ENCODE measurements around the gene HES4.

Gene HES4

DNA sequence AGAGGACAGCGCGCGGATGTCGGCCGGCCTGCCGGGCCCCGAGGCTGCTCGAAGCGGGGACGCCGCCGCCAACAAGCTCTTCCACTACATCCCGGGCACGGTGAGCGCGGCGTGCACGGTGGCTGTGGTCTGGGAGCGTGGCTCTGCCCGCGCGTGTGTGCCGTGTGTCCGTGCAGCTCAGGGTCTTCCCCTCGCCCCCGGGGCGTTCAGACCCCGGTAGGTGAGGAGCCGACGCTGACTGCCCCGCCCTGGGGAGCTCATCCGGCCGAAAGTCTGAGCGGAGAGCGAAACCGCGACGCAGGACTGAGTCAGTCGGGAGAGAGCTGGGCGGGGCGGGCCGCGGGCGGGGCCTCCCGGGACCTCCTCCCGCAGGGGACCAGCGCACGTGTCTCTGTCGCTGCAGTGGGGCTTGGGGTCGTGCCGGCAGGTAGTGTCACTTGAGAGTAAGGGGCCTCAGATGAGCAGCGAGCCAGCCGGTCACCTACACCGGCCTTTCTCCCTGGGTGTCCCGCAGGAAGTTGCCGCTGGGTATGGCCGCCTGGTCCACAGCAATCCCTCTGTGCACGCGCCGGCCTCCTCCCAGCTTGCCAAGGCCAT lies 33.1 kb downstream of the HES4 start (continued):
- no peak for TF ChIP-seq ZNF202 (tag by site-specific recombination; IDR thresholded peaks at IDR 0.05; ENCODE audit: borderline replicate concordance)
- TF ChIP-seq ZNF394 (tag by site-specific recombination; IDR thresholded peaks at IDR 0.05; ENCODE audit: borderline replicate concordance), result no peak
- no peak for TF ChIP-seq HOXA7 (CRISPR knock-in tag; IDR thresholded peaks at IDR 0.05; ENCODE audit: borderline replicate concordance)
- TF ChIP-seq ZNF16 (tag by site-specific recombination; IDR thresholded peaks at IDR 0.05; ENCODE audit: low read depth), result no peak
- no peak; the same call in 1 of the 2 replicates for TF ChIP-seq ZBTB48 (tag by site-specific recombination; IDR thresholded peaks at IDR 0.05)
- TF ChIP-seq ZNF366 (tag by site-specific recombination; conservative IDR thresholded peaks at IDR 0.05), result no peak
- TF ChIP-seq ZNF335 (tag by site-specific recombination; conservative IDR thresholded peaks at IDR 0.05), result peak; percentile 58; the same call in 1 of the 2 replicates
- no peak for TF ChIP-seq HOXD13 (CRISPR knock-in tag; IDR thresholded peaks at IDR 0.05; ENCODE audit: borderline replicate concordance)
- no peak for TF ChIP-seq YY2 (tag by site-specific recombination; IDR thresholded peaks at IDR 0.05)
- no peak for TF ChIP-seq ZNF223 (tag by site-specific recombination; IDR thresholded peaks at IDR 0.05)
- no peak for TF ChIP-seq ZNF610 (tag by site-specific recombination; IDR thresholded peaks at IDR 0.05; ENCODE audit: borderline replicate concordance)
- TF ChIP-seq TRIM28 (IDR thresholded peaks at IDR 0.05; ENCODE audit: borderline replicate concordance, low read length), result no peak
- no peak for TF ChIP-seq ZNF626 (tag by site-specific recombination; IDR thresholded peaks at IDR 0.05)
- no peak for TF ChIP-seq ZNF274 (IDR thresholded peaks at IDR 0.05; ENCODE audit: low read length)
- TF ChIP-seq ZNF274 (tag by site-specific recombination; IDR thresholded peaks at IDR 0.05; ENCODE audit: borderline replicate concordance), result no peak
- TF ChIP-seq, protein P1, sequence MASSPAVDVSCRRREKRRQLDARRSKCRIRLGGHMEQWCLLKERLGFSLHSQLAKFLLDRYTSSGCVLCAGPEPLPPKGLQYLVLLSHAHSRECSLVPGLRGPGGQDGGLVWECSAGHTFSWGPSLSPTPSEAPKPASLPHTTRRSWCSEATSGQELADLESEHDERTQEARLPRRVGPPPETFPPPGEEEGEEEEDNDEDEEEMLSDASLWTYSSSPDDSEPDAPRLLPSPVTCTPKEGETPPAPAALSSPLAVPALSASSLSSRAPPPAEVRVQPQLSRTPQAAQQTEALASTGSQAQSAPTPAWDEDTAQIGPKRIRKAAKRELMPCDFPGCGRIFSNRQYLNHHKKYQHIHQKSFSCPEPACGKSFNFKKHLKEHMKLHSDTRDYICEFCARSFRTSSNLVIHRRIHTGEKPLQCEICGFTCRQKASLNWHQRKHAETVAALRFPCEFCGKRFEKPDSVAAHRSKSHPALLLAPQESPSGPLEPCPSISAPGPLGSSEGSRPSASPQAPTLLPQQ (tag by site-specific recombination; IDR thresholded peaks at IDR 0.05), result no peak
- no peak for TF ChIP-seq OVOL3 (tag by site-specific recombination; IDR thresholded peaks at IDR 0.05)
- TF ChIP-seq, protein P2, sequence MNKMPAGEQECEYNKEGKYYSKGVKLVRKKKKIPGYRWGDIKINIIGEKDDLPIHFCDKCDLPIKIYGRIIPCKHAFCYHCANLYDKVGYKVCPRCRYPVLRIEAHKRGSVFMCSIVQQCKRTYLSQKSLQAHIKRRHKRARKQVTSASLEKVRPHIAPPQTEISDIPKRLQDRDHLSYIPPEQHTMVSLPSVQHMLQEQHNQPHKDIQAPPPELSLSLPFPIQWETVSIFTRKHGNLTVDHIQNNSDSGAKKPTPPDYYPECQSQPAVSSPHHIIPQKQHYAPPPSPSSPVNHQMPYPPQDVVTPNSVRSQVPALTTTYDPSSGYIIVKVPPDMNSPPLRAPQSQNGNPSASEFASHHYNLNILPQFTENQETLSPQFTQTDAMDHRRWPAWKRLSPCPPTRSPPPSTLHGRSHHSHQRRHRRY (tag by site-specific recombination; IDR thresholded peaks at IDR 0.05), result no peak
- TF ChIP-seq ZNF174 (tag by site-specific recombination; IDR thresholded peaks at IDR 0.05), result no peak
- TF ChIP-seq, protein P3, sequence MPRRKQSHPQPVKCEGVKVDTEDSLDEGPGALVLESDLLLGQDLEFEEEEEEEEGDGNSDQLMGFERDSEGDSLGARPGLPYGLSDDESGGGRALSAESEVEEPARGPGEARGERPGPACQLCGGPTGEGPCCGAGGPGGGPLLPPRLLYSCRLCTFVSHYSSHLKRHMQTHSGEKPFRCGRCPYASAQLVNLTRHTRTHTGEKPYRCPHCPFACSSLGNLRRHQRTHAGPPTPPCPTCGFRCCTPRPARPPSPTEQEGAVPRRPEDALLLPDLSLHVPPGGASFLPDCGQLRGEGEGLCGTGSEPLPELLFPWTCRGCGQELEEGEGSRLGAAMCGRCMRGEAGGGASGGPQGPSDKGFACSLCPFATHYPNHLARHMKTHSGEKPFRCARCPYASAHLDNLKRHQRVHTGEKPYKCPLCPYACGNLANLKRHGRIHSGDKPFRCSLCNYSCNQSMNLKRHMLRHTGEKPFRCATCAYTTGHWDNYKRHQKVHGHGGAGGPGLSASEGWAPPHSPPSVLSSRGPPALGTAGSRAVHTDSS (tag by site-specific recombination; IDR thresholded peaks at IDR 0.05), result no peak
- TF ChIP-seq ZSCAN16 (tag by site-specific recombination; IDR thresholded peaks at IDR 0.05), result no peak
- TF ChIP-seq, protein P4, sequence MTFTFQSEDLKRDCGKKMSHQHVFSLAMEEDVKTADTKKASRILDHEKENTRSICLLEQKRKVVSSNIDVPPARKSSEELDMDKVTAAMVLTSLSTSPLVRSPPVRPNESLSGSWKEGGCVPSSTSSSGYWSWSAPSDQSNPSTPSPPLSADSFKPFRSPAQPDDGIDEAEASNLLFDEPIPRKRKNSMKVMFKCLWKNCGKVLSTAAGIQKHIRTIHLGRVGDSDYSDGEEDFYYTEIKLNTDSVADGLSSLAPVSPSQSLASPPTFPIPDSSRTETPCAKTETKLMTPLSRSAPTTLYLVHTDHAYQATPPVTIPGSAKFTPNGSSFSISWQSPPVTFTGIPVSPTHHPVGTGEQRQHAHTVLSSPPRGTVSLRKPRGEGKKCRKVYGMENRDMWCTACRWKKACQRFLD (tag by site-specific recombination; IDR thresholded peaks at IDR 0.05), result no peak
- TF ChIP-seq ZNF175 (tag by site-specific recombination; IDR thresholded peaks at IDR 0.05), result no peak
- TF ChIP-seq, protein P5, sequence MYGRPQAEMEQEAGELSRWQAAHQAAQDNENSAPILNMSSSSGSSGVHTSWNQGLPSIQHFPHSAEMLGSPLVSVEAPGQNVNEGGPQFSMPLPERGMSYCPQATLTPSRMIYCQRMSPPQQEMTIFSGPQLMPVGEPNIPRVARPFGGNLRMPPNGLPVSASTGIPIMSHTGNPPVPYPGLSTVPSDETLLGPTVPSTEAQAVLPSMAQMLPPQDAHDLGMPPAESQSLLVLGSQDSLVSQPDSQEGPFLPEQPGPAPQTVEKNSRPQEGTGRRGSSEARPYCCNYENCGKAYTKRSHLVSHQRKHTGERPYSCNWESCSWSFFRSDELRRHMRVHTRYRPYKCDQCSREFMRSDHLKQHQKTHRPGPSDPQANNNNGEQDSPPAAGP (tag by site-specific recombination; IDR thresholded peaks at IDR 0.05), result no peak
- TF ChIP-seq ZNF302 (tag by site-specific recombination; IDR thresholded peaks at IDR 0.05; ENCODE audit: low read depth), result no peak
- no peak for TF ChIP-seq ZNF560 (tag by site-specific recombination; IDR thresholded peaks at IDR 0.05; ENCODE audit: borderline replicate concordance)
- TF ChIP-seq, protein P6, sequence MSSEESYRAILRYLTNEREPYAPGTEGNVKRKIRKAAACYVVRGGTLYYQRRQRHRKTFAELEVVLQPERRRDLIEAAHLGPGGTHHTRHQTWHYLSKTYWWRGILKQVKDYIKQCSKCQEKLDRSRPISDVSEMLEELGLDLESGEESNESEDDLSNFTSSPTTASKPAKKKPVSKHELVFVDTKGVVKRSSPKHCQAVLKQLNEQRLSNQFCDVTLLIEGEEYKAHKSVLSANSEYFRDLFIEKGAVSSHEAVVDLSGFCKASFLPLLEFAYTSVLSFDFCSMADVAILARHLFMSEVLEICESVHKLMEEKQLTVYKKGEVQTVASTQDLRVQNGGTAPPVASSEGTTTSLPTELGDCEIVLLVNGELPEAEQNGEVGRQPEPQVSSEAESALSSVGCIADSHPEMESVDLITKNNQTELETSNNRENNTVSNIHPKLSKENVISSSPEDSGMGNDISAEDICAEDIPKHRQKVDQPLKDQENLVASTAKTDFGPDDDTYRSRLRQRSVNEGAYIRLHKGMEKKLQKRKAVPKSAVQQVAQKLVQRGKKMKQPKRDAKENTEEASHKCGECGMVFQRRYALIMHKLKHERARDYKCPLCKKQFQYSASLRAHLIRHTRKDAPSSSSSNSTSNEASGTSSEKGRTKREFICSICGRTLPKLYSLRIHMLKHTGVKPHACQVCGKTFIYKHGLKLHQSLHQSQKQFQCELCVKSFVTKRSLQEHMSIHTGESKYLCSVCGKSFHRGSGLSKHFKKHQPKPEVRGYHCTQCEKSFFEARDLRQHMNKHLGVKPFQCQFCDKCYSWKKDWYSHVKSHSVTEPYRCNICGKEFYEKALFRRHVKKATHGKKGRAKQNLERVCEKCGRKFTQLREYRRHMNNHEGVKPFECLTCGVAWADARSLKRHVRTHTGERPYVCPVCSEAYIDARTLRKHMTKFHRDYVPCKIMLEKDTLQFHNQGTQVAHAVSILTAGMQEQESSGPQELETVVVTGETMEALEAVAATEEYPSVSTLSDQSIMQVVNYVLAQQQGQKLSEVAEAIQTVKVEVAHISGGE (tag by site-specific recombination; conservative IDR thresholded peaks at IDR 0.05; ENCODE audit: low read depth), result peak; percentile 29; the same call in 1 of the 2 replicates
- TF ChIP-seq ZEB2 (tag by site-specific recombination; IDR thresholded peaks at IDR 0.05), result peak; percentile 71
- no peak for TF ChIP-seq ZNF837 (tag by site-specific recombination; IDR thresholded peaks at IDR 0.05)
- no peak for TF ChIP-seq ZNF585B (tag by site-specific recombination; IDR thresholded peaks at IDR 0.05)
- peak; percentile 22; the same call in 1 of the 2 replicates for TF ChIP-seq SP3 (tag by site-specific recombination; IDR thresholded peaks at IDR 0.05)
- TF ChIP-seq IKZF3 (tag by site-specific recombination; IDR thresholded peaks at IDR 0.05), result no peak

Data from HEK293 (cell line).